Kasumi-1 (cell line): Measurements from ENCODE around the gene AP4E1.
"Not testable (repeated sequence)": the region's sequence is repeated elsewhere in the genome, so short reads cannot be mapped to it uniquely, and the experiment has no call there.

Experiments used
- DNase-seq, 2 experiments: peaks; one replicate each; lab custom pipeline; 2025; lab: John Stamatoyannopoulos, UW

Gene AP4E1

GRCh38 chr15:51024735-51025453 lies 116.4 kb downstream of the AP4E1 start:
- no peak for DNase-seq

GRCh38 chr15:51025454-51025846 lies 117.0 kb downstream of the AP4E1 start:
- DNase-seq: no peak

- DNase-seq: no peak
Measured at GRCh38 chr15:51030649-51031316, 122.3 kb downstream of the AP4E1 start.

- not testable (repeated sequence) for DNase-seq
Measured at GRCh38 chr15:51037474-51037873, 129.0 kb downstream of the AP4E1 start.

GRCh38 chr15:51038162-51038973 lies 129.9 kb downstream of the AP4E1 start:
- DNase-seq: no peak

GRCh38 chr15:51038974-51039319 lies 130.5 kb downstream of the AP4E1 start:
- no peak for DNase-seq

- DNase-seq: no peak
Measured at GRCh38 chr15:51044037-51044727, 135.7 kb downstream of the AP4E1 start.

- DNase-seq: no peak
Measured at GRCh38 chr15:51046016-51046415, 137.5 kb downstream of the AP4E1 start.

GRCh38 chr15:51046799-51047449 lies 138.4 kb downstream of the AP4E1 start:
- no peak for DNase-seq

GRCh38 chr15:51048308-51048707 lies 139.8 kb downstream of the AP4E1 start:
- peak; percentile 67 to 72 for DNase-seq

GRCh38 chr15:51049081-51049480 lies 140.6 kb downstream of the AP4E1 start:
- DNase-seq: no peak

- peak in 1 of 2 experiments; percentile 3 for DNase-seq
Measured at GRCh38 chr15:51051776-51052175, 143.3 kb downstream of the AP4E1 start.

GRCh38 chr15:51053571-51053970 lies 145.1 kb downstream of the AP4E1 start:
- no peak for DNase-seq

GRCh38 chr15:51054535-51054934 lies 146.1 kb downstream of the AP4E1 start:
- DNase-seq: no peak
